WTC11 (cell line): ENCODE results near the gene TOX2. TPM values are rescaled to one million over a fixed set of nuclear protein-coding genes. Genes with fewer than 3 reads are reported as not detected.

Experiments used
- ATAC-seq: fragments of 200-7000 bp; cut with Tn5 transposase; 2 replicates; pipeline ENCODE4 v1.10.0; 2021; ENCODE audit warnings: mild to moderate bottlenecking, moderate library complexity
- CTCF ChIA-PET: fragments of 300-600 bp; sonication (Branson Sonifier 250); formaldehyde crosslinking; loops from one replicate; lab custom pipeline; 2021; ENCODE audit warnings: antibody characterized with exemption; lab: Charles Lee
- POLR2A ChIA-PET: fragments of 350-600 bp; sonication (Branson Sonifier 250); formaldehyde crosslinking; loops from one replicate; lab custom pipeline; 2021; ENCODE audit warnings: antibody characterized with exemption; lab: Charles Lee
- DNase-seq: peaks from one replicate; pipeline ENCODE4 v3.0.0; 2021; ENCODE audit warnings: low spot score
- H3K27ac Mint-ChIP-seq: 2 replicates; pipeline ENCODE4 v1.8.0; 2021; ENCODE audit warnings: mixed read lengths
- H3K27me3 Mint-ChIP-seq: 2 replicates; pipeline ENCODE4 v1.8.0; 2021; ENCODE audit warnings: low read depth, mild to moderate bottlenecking, moderate library complexity, mixed read lengths
- H3K36me3 Mint-ChIP-seq: 2 replicates; pipeline ENCODE4 v1.8.0; 2021; ENCODE audit warnings: mixed read lengths
- H3K4me1 Mint-ChIP-seq: 2 replicates; pipeline ENCODE4 v1.8.0; 2022; ENCODE audit warnings: mixed read lengths
- H3K4me3 Mint-ChIP-seq: 2 replicates; pipeline ENCODE4 v1.8.0; 2021; ENCODE audit warnings: mild to moderate bottlenecking, moderate library complexity, mixed read lengths
- H3K9me3 Mint-ChIP-seq: 2 replicates; pipeline ENCODE4 v1.8.0; 2021; ENCODE audit warnings: mixed read lengths
- AR ChIP-seq: fragments of 250-450 bp; sonication (Bioruptor Pico); IDR thresholded peaks from 2 replicates; pipeline ENCODE4 v1.9.0; 2021; ENCODE audit warnings: mild to moderate bottlenecking
- ATF1 ChIP-seq: sonication (generic); formaldehyde crosslinking; IDR thresholded peaks from 2 replicates; pipeline ENCODE4 v1.8.1; 2023; ENCODE audit warnings: mild to moderate bottlenecking, moderate library complexity, missing genetic modification reagents
- E2F4 ChIP-seq: sonication (generic); formaldehyde crosslinking; IDR thresholded peaks from 2 replicates; pipeline ENCODE4 v1.8.1; 2022; ENCODE audit warnings: low read depth, mild to moderate bottlenecking, moderate library complexity, missing genetic modification reagents, borderline replicate concordance
- ERG ChIP-seq: fragments of 250-450 bp; sonication (Bioruptor Pico); IDR thresholded peaks from 2 replicates; pipeline ENCODE4 v1.8.0; 2021; ENCODE audit warnings: mild to moderate bottlenecking
- ETV6 ChIP-seq: sonication (generic); formaldehyde crosslinking; IDR thresholded peaks from 2 replicates; pipeline ENCODE4 v1.8.1; 2022; ENCODE audit warnings: mild to moderate bottlenecking, missing genetic modification reagents
- FOXP1 ChIP-seq: sonication (generic); formaldehyde crosslinking; IDR thresholded peaks from 2 replicates; pipeline ENCODE4 v1.8.0; 2022; ENCODE audit warnings: missing genetic modification reagents, mild to moderate bottlenecking, moderate library complexity, borderline replicate concordance
- HMGA2 ChIP-seq: fragments of 250-450 bp; sonication (Bioruptor Pico); IDR thresholded peaks from 2 replicates; pipeline ENCODE4 v1.4.0; 2021; ENCODE audit warnings: mild to moderate bottlenecking, moderate library complexity
- MXD4 ChIP-seq: fragments of 250-450 bp; sonication (Bioruptor Pico); IDR thresholded peaks from 2 replicates; pipeline ENCODE4 v1.8.0; 2021; ENCODE audit warnings: mild to moderate bottlenecking, moderate library complexity, borderline replicate concordance
- RELA ChIP-seq: sonication (generic); formaldehyde crosslinking; IDR thresholded peaks from 2 replicates; pipeline ENCODE4 v1.8.1; 2022; ENCODE audit warnings: missing genetic modification reagents, mild to moderate bottlenecking, borderline replicate concordance
- SMAD3 ChIP-seq: sonication (generic); formaldehyde crosslinking; IDR thresholded peaks from 2 replicates; pipeline ENCODE4 v1.8.0; 2022; ENCODE audit warnings: missing genetic modification reagents, mild to moderate bottlenecking, borderline replicate concordance
- SOX15 ChIP-seq: fragments of 250-450 bp; sonication (Bioruptor Pico); IDR thresholded peaks from 2 replicates; pipeline ENCODE4 v1.9.0; 2021; ENCODE audit warnings: mild to moderate bottlenecking
- USF2 ChIP-seq: sonication (generic); formaldehyde crosslinking; IDR thresholded peaks from 2 replicates; pipeline ENCODE4 v1.8.1; 2023; ENCODE audit warnings: mild to moderate bottlenecking, missing genetic modification reagents, moderate library complexity
- ZMAT4 ChIP-seq: fragments of 250-450 bp; sonication (Bioruptor Pico); IDR thresholded peaks from 2 replicates; pipeline ENCODE4 v1.9.0; 2021; ENCODE audit warnings: mild to moderate bottlenecking
- ZNF232 ChIP-seq: sonication (generic); formaldehyde crosslinking; IDR thresholded peaks from 2 replicates; pipeline ENCODE4 v1.8.0; 2022; ENCODE audit warnings: mild to moderate bottlenecking, missing genetic modification reagents
- ZNF317 ChIP-seq: sonication (generic); formaldehyde crosslinking; IDR thresholded peaks from 2 replicates; pipeline ENCODE4 v1.8.1; 2023; ENCODE audit warnings: low read depth, mild to moderate bottlenecking, moderate library complexity, missing genetic modification reagents, borderline replicate concordance
- ZNF425 ChIP-seq: fragments of 250-450 bp; sonication (Bioruptor Pico); conservative IDR thresholded peaks from 2 replicates; pipeline ENCODE4 v1.9.0; 2021; ENCODE audit warnings: mild to moderate bottlenecking
- total RNA-seq: library from RNA; stranded (reverse); gene quantifications from 3 replicates; pipeline ENCODE4 v1.2.3, GENCODE V29; 2021

TOX2 gene
- total RNA-seq, 1 experiment from 2014 or later: 3.4 TPM

- no peak for TF ChIP-seq ZNF425 (CRISPR knock-in tag)
These were observed 91.9 kb downstream of the TOX2 start (continued) for GRCh38 chr20:44006578-44006977.

GRCh38 chr20:44008806-44009678 is 94.4 kb downstream of the TOX2 start:
- CTCF ChIA-PET: interaction anchor here (1.2 kb wide), 1 partner anchor 20 kb away, joined by 3 read pairs; no protein-coding TSS in a partner anchor

More at GRCh38 chr20:44008806-44009678, 94.4 kb downstream of the TOX2 start:
- Mint-ChIP-seq H3K9me3 (no peaks in the 10 kb centered on the region), H3K27me3 (no peaks in the 10 kb centered on the region; the same call in 1 of the 2 replicates), H3K4me1 (no peaks in the 10 kb centered on the region), H3K36me3 (no peaks in the 10 kb centered on the region), H3K27ac (no peak overlapping the region), H3K4me3 (no peak overlapping the region)
- DNase-seq (no peak), ATAC-seq (no peak)
- POLR2A ChIA-PET: no interaction called here
- TF ChIP-seq HMGA2: no peak
- no peak for TF ChIP-seq ETV6 (CRISPR knock-in tag)
- TF ChIP-seq ZNF232: no peak
- TF ChIP-seq USF2: no peak
- no peak for TF ChIP-seq AR (CRISPR knock-in tag)
- no peak for TF ChIP-seq FOXP1
- no peak for TF ChIP-seq ERG (CRISPR knock-in tag)
- no peak for TF ChIP-seq RELA (CRISPR knock-in tag)
- no peak for TF ChIP-seq SMAD3 (CRISPR knock-in tag)
- TF ChIP-seq SOX15 (CRISPR knock-in tag): no peak
- no peak for TF ChIP-seq ATF1 (CRISPR knock-in tag)
- TF ChIP-seq E2F4: no peak
- no peak for TF ChIP-seq MXD4 (CRISPR knock-in tag)
- TF ChIP-seq ZNF317 (CRISPR knock-in tag): no peak
- TF ChIP-seq ZMAT4 (CRISPR knock-in tag): no peak
